GM21367 (cell line): ENCODE results near the gene ZNF398.
"Not testable (repeated sequence)": the region's sequence is repeated elsewhere in the genome, so short reads cannot be mapped to it uniquely, and the experiment has no call there.

Source experiments
- ATAC-seq: cut with Tn5 transposase; IDR thresholded peaks from one replicate; pipeline ENCODE4 v1.9.1; 2021; ENCODE audit not compliant: unreplicated experiment

The ZNF398 gene

GRCh38 chr7:149223761-149224160, 76.5 kb downstream of the ZNF398 start:
- no peak for ATAC-seq

GRCh38 chr7:149224352-149224751, 77.1 kb downstream of the ZNF398 start:
- no peak for ATAC-seq

GRCh38 chr7:149225106-149225505, 77.9 kb downstream of the ZNF398 start:
- ATAC-seq: no peak

GRCh38 chr7:149225656-149226055, 78.4 kb downstream of the ZNF398 start:
- ATAC-seq: no peak

GRCh38 chr7:149226366-149226765, 79.1 kb downstream of the ZNF398 start:
- not testable (repeated sequence) for ATAC-seq

- no peak for ATAC-seq
Observed at GRCh38 chr7:149226840-149227494, 79.7 kb downstream of the ZNF398 start.

GRCh38 chr7:149228831-149229471, 81.7 kb downstream of the ZNF398 start:
- ATAC-seq: no peak

GRCh38 chr7:149229526-149229925, 82.3 kb downstream of the ZNF398 start:
- ATAC-seq: no peak

GRCh38 chr7:149232362-149232761, 85.1 kb downstream of the ZNF398 start:
- no peak for ATAC-seq
